CD4-positive, CD25-positive, alpha-beta regulatory T cell (primary cell): ENCODE measurements around the gene RUFY4. TPM values are rescaled to one million over a fixed set of nuclear protein-coding genes. Genes with fewer than 3 reads are reported as not detected.
"Not testable (repeated sequence)": the region's sequence is repeated elsewhere in the genome, so short reads cannot be mapped to it uniquely, and the experiment has no call there.

ENCODE experiments used
- ATAC-seq, 2 donors: fragments of 150-1000 bp; cut with Tn5 transposase; one replicate each; pipeline ENCODE4 v1.10.0; 2021; ENCODE audit warnings: low read depth in 2 of 2, moderate number of reproducible peaks in 2 of 2, moderate library complexity in 1 of 2
- DNase-seq, 3 donors: peaks; one replicate each; pipeline versions ENCODE4 v3.0.0 to v3.0.0-alpha.2; 2012 to 2022; ENCODE audit warnings: mixed read lengths in 1 of 3
- H3K27ac ChIP-seq: one replicate; pipeline ENCODE4 v1.7.0; 2013; ENCODE audit warnings: mild to moderate bottlenecking, low read length; ENCODE audit not compliant: insufficient read depth, poor library complexity, severe bottlenecking
- H3K27me3 ChIP-seq: one replicate; pipeline ENCODE4 v1.7.0; 2013; ENCODE audit warnings: low read length; ENCODE audit not compliant: control insufficient read depth, insufficient read depth
- H3K36me3 ChIP-seq: one replicate; pipeline ENCODE4 v1.7.0; 2013; ENCODE audit warnings: mild to moderate bottlenecking, low read length, moderate library complexity; ENCODE audit not compliant: control insufficient read depth, insufficient read depth
- H3K4me1 ChIP-seq: 2 replicates; pipeline ENCODE4 v1.7.0; 2013; ENCODE audit warnings: mild to moderate bottlenecking, low read length; ENCODE audit not compliant: insufficient read depth, control insufficient read depth, poor library complexity, severe bottlenecking
- H3K4me3 ChIP-seq: one replicate; pipeline ENCODE4 v1.7.0; 2013; ENCODE audit warnings: low read depth, mild to moderate bottlenecking, low read length, moderate library complexity
- H3K9me3 ChIP-seq, 2 experiments: 1 replicate in 1 of 2; 2 replicates in 1 of 2; pipeline ENCODE4 v1.7.0; 2013; ENCODE audit warnings: low read length in 2 of 2, mild to moderate bottlenecking in 1 of 2, moderate library complexity in 1 of 2; ENCODE audit not compliant: control insufficient read depth in 2 of 2
- H3K27ac Mint-ChIP-seq, 3 donors: one replicate each; pipeline ENCODE4 v1.8.0; 2020 to 2022; ENCODE audit warnings: mild to moderate bottlenecking in 3 of 3, mixed read lengths in 3 of 3, moderate library complexity in 2 of 3
- H3K27me3 Mint-ChIP-seq: one replicate; pipeline ENCODE4 v1.8.0; 2022; ENCODE audit warnings: mild to moderate bottlenecking, mixed read lengths
- H3K36me3 Mint-ChIP-seq: one replicate; pipeline ENCODE4 v1.8.0; 2020; ENCODE audit warnings: mixed read lengths
- H3K4me1 Mint-ChIP-seq, 4 donors: one replicate each; pipeline ENCODE4 v1.8.0; 2020 to 2022; ENCODE audit warnings: mixed read lengths in 4 of 4, mild to moderate bottlenecking in 1 of 4
- H3K4me3 Mint-ChIP-seq, 4 donors: one replicate each; pipeline ENCODE4 v1.8.0; 2020 to 2022; ENCODE audit warnings: mild to moderate bottlenecking in 4 of 4, mixed read lengths in 4 of 4, moderate library complexity in 3 of 4
- H3K9me3 Mint-ChIP-seq, 7 donors: one replicate each; pipeline ENCODE4 v1.8.0; 2020 to 2022; ENCODE audit warnings: mixed read lengths in 7 of 7, mild to moderate bottlenecking in 3 of 7, moderate library complexity in 2 of 7
- polyA plus RNA-seq, 4 donors: library from polyadenylated mRNA; unstranded; fragments of 300-500 nt; fragmentation: Illumina TruSeq; gene quantifications; one replicate each; pipeline ENCODE4 v1.2.3, GENCODE V29; 2021
- total RNA-seq: library from RNA; stranded (reverse); gene quantifications from one replicate; pipeline ENCODE4 v1.2.3, GENCODE V29; 2022

RUFY4 gene
- total and polyA plus RNA-seq, 5 donors from 2014 or later: 0.15 to 2.1 TPM; not detected in 3

- Histone ChIP-seq H3K9me3 (no peaks in the 10 kb centered on the region), H3K36me3 (no peaks in the 10 kb centered on the region), H3K27ac (no peak overlapping the region), H3K4me3 (no peak overlapping the region), H3K4me1 (peaks cover 5% of the 10 kb centered on the region), H3K27me3 (no peaks in the 10 kb centered on the region)
- no peak overlapping the region for H3K4me3 Mint-ChIP-seq
- no peak for DNase-seq
- H3K36me3 Mint-ChIP-seq: no peaks in the 10 kb centered on the region
- H3K27me3 Mint-ChIP-seq: no peaks in the 10 kb centered on the region
- H3K4me1 Mint-ChIP-seq: peaks cover 0 to 11% (median under 1%) of the 10 kb centered on the region in 4 donors
- H3K9me3 Mint-ChIP-seq: no peaks in the 10 kb centered on the region
- no peak overlapping the region for H3K27ac Mint-ChIP-seq
- no peak for ATAC-seq
Observed at GRCh38 chr2:218033208-218033589, 35.9 kb upstream of the RUFY4 start.

- H3K4me1 ChIP-seq: peaks cover 5% of the 10 kb centered on the region
- peak in 1 of 3 donors; percentile 12 for DNase-seq
- peak overlapping the region; percentile 49 for H3K4me3 ChIP-seq
- no peaks in the 10 kb centered on the region for H3K9me3 ChIP-seq
- H3K27ac ChIP-seq: no peak overlapping the region
- Mint-ChIP-seq H3K9me3 (no peaks in the 10 kb centered on the region), H3K4me1 (peaks cover 0 to 11% (median 2%) of the 10 kb centered on the region in 4 donors), H3K36me3 (no peaks in the 10 kb centered on the region), H3K27ac (peak overlapping the region in 1 of 3 donors; percentile 75), H3K4me3 (peak overlapping the region in 3 of 4 donors; percentile 59 to 81 (median 80)), H3K27me3 (peaks cover 4% of the 10 kb centered on the region)
- H3K36me3 ChIP-seq: no peaks in the 10 kb centered on the region
- no peaks in the 10 kb centered on the region for H3K27me3 ChIP-seq
- ATAC-seq: no peak
Observed at GRCh38 chr2:218033590-218034496, 35.2 kb upstream of the RUFY4 start.

DNA sequence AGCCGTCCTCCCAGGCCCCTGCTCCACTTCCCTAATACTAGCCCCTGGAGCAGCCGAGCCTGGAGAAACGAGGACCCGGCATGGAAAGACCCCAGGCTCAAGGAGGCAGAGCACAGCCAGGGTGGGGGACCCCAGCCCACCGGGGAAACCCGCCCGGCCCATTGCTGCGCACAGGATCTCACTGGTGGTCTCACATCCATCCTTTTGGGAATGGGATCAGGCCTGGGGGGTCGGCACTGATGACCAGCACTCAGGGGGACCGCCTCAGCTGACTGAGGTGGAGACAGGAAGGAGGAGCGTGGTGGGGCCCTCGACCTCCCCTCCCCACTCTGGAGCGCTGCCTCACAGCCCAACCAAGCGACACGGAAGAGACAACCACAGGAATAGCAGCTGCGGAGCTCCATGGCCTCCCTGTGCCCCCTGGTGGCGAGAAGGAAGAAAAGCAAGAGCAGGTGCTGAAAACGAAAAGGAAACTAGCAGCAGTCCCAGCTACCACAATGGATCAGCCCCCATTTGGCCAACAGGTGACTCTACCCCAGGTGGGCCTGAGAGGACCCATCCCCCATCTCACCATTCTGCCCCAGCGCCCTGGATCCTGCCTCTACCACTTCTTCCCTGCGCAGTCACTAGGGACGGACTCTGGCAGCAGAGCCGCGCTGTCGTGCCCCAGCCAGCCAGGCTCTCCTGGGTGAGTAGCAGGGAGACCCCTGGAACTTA, 34.4 kb upstream of the RUFY4 start:
- not testable (repeated sequence) for H3K27ac ChIP-seq, H3K36me3 ChIP-seq, H3K9me3 Mint-ChIP-seq, H3K27me3 ChIP-seq, H3K9me3 ChIP-seq, H3K4me1 ChIP-seq, H3K36me3 Mint-ChIP-seq, H3K4me3 ChIP-seq
- Mint-ChIP-seq H3K4me1 (peaks cover 0 to 11% (median 4%) of the 10 kb centered on the region in 4 donors), H3K27ac (peak overlapping the region in 2 of 3 donors; percentile 45 to 75), H3K4me3 (peak overlapping the region; percentile 26 to 81 (median 77)), H3K27me3 (peaks cover 12% of the 10 kb centered on the region)
- DNase-seq: peak; percentile 29 to 83 (median 67)
- ATAC-seq: peak; percentile 79 to 82

GRCh38 chr2:218035463-218036100, 33.5 kb upstream of the RUFY4 start:
- DNase-seq: no peak
- H3K27ac ChIP-seq: no peak overlapping the region

GRCh38 chr2:218036371-218036770, 32.7 kb upstream of the RUFY4 start:
- Histone ChIP-seq H3K36me3 (no peaks in the 10 kb centered on the region), H3K9me3 (no peaks in the 10 kb centered on the region), H3K4me1 (peaks cover 5% of the 10 kb centered on the region), H3K27me3 (peaks cover 3% of the 10 kb centered on the region), H3K27ac (no peak overlapping the region), H3K4me3 (no peak overlapping the region)
- peaks cover 12% of the 10 kb centered on the region for H3K27me3 Mint-ChIP-seq
- peaks cover 0 to 1% (median 0%) of the 10 kb centered on the region in 7 donors for H3K9me3 Mint-ChIP-seq
- no peak overlapping the region for H3K4me3 Mint-ChIP-seq
- ATAC-seq (no peak), DNase-seq (no peak)
- H3K27ac Mint-ChIP-seq: peak overlapping the region in 1 of 3 donors; percentile 37
- no peaks in the 10 kb centered on the region for H3K36me3 Mint-ChIP-seq
- H3K4me1 Mint-ChIP-seq: peaks cover 0 to 11% (median 4%) of the 10 kb centered on the region in 4 donors

More at GRCh38 chr2:218035463-218036100, 33.5 kb upstream of the RUFY4 start:
- no peak for ATAC-seq
- Histone ChIP-seq H3K36me3 (no peaks in the 10 kb centered on the region), H3K4me3 (no peak overlapping the region), H3K9me3 (no peaks in the 10 kb centered on the region), H3K27me3 (peaks cover 3% of the 10 kb centered on the region), H3K4me1 (peaks cover 5% of the 10 kb centered on the region)
- Mint-ChIP-seq H3K4me1 (peaks cover 0 to 11% (median 4%) of the 10 kb centered on the region in 4 donors), H3K36me3 (no peaks in the 10 kb centered on the region), H3K9me3 (peaks cover 0 to 1% (median 0%) of the 10 kb centered on the region in 7 donors), H3K27ac (no peak overlapping the region), H3K4me3 (peak overlapping the region in 1 of 4 donors; percentile 44), H3K27me3 (peaks cover 12% of the 10 kb centered on the region)

- H3K9me3 Mint-ChIP-seq: peaks cover 0 to 1% (median 0%) of the 10 kb centered on the region in 7 donors
- H3K36me3 Mint-ChIP-seq: no peaks in the 10 kb centered on the region
- H3K4me1 Mint-ChIP-seq: peaks cover 0 to 12% (median 4%) of the 10 kb centered on the region in 4 donors
Observed at GRCh38 chr2:218039171-218039570, 29.9 kb upstream of the RUFY4 start.

GRCh38 chr2:218040883-218041282, 28.2 kb upstream of the RUFY4 start:
- Histone ChIP-seq H3K9me3 (no peaks in the 10 kb centered on the region), H3K36me3 (no peaks in the 10 kb centered on the region), H3K27ac (no peak overlapping the region), H3K27me3 (peaks cover 3% of the 10 kb centered on the region), H3K4me3 (no peak overlapping the region), H3K4me1 (no peaks in the 10 kb centered on the region)
- peaks cover 0 to 8% (median 4%) of the 10 kb centered on the region in 7 donors for H3K9me3 Mint-ChIP-seq
- peaks cover 23% of the 10 kb centered on the region for H3K27me3 Mint-ChIP-seq
- no peaks in the 10 kb centered on the region for H3K36me3 Mint-ChIP-seq
- H3K27ac Mint-ChIP-seq: no peak overlapping the region
- no peak for DNase-seq
- ATAC-seq: no peak
- no peak overlapping the region for H3K4me3 Mint-ChIP-seq
- H3K4me1 Mint-ChIP-seq: peaks cover 0 to 6% (median 2%) of the 10 kb centered on the region in 4 donors

More at GRCh38 chr2:218039171-218039570, 29.9 kb upstream of the RUFY4 start:
- Mint-ChIP-seq H3K27me3 (peaks cover 17% of the 10 kb centered on the region), H3K27ac (no peak overlapping the region), H3K4me3 (no peak overlapping the region)
- no peak overlapping the region for H3K4me3 ChIP-seq
- H3K4me1 ChIP-seq: peaks cover 5% of the 10 kb centered on the region
- DNase-seq: no peak
- no peaks in the 10 kb centered on the region for H3K9me3 ChIP-seq
- no peak overlapping the region for H3K27ac ChIP-seq
- H3K27me3 ChIP-seq: peaks cover 3% of the 10 kb centered on the region
- no peaks in the 10 kb centered on the region for H3K36me3 ChIP-seq
- no peak for ATAC-seq
